ENCODE results near the gene STK11IP.

The STK11IP gene

DNA sequence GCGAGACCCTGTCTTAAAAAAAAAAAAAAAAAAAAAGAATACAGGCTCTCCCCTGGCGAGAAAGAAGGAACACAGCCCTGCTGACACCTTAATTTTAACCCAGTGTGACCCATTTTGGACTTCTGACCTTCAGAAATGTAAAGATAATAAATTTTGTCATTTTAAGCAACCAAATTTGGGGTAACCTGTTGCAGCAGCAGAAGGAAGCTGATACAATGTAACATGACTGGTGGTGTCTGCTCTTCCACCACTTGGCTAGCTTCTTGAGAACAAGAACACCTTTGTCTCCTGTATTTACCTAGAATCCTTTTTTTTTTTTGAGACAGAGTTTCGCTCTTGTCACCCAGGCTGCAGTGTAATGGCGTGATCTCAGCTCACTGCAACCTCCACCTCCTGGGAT, 6.6 kb upstream of the STK11IP start:
- DNase-seq = no peak

GRCh38 chr2:219592736-219593135, 4.9 kb upstream of the STK11IP start:
- DNase-seq = no peak

- DNase-seq = no peak
These were observed 4.5 kb upstream of the STK11IP start for GRCh38 chr2:219593154-219593553.

GRCh38 chr2:219595256-219595655, 2.4 kb upstream of the STK11IP start:
- DNase-seq = no peak

DNA sequence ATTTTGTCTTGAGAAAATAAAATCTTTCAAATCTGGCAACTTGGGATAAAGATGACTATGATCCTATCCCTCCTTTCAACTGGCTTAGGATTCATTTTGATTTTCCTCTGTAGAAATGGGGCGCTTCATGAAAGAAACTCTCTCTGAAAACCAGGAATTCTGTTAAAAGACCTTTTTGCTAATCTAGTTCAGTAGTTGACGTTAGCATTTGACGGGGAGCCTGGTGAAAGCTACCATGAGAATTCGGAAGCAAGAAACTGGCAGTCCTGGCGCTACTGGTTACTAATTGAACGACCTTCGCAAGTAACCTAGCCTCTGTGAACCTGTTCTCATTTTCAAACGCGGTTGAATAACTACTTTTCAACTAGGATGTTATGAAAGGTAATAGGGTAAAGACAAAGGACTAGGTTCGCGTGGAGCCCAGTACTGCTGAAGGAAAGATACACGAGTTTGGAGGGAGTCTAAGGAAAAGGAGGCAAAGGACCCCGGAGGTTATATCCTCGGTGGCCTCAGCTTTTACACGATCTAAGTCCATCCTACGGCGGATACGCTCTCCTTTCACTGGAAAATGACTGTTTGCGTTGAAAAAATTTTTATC, 604 bp upstream of the STK11IP start:
- no peak for DNase-seq

GRCh38 chr2:219598308-219599078, 836 bp downstream of the STK11IP start:
- no peak for DNase-seq

DNA sequence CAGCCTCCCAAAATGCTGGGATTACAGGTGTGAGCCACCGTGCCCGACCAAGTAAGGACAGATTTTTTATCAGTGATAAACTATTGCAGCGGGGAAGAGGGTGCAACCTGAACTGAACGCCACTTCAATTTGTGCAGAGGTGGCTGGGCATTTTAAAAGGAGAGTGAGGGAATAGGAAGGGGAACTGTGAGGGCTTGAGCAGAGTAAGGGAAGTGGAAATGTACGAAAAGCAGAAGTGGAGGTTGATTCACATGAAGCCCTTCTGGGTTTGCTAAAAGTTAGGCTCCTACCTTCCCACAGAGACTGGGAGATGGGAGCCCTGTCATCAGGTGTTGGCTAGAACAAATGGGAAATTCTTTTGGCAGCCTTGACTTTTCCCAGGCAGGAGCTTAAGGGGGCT, 6.1 kb downstream of the STK11IP start:
- no peak for DNase-seq

- no peak for DNase-seq
These were observed 7.9 kb downstream of the STK11IP start for GRCh38 chr2:219605607-219605954.

DNA sequence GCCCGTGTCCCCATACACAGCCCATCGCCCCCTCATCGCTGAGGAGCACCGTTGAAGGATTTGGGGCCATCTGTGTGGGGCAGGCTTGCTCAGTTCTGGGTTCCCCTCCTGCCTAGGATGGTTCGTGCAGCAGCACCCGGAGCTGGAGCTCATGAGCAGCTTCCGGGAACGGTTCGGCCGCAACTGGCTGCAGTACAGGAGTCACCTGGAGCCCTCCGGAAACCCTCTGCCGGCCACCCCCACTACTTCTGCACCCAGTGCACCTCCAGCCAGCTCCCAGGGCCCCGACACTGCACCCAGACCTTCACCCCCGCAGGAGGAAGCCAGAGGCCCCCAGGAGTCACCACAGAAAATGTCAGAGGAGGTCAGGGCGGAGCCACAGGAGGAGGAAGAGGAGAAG, 10.3 kb downstream of the STK11IP start:
- DNase-seq = no peak

DNA sequence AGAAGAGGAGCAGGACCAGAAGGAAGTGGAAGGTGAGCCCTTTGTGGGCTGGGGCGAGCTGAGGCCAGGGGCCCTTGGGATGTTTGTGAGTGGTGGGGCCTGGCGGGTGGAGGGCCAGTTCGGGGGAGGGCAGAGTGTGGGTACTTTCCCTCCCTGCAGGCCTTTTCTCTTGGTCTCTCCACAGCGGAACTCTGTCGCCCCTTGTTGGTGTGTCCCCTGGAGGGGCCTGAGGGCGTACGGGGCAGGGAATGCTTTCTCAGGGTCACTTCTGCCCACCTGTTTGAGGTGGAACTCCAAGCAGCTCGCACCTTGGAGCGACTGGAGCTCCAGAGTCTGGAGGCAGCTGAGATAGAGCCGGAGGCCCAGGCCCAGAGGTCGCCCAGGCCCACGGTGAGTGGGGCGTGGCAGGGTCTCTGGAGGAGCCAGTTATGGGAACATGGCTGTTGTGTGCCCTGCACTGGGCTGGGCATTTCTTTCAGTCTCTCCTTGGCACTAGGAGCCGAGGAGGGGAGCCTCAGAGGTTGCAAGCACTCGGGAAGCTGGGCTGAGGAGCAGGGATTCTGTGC, 10.8 kb downstream of the STK11IP start:
- no peak for DNase-seq

- no peak for DNase-seq
These were observed 11.6 kb downstream of the STK11IP start for GRCh38 chr2:219609149-219609750.

GRCh38 chr2:219611306-219611705, 13.6 kb downstream of the STK11IP start:
- no peak for DNase-seq

DNA sequence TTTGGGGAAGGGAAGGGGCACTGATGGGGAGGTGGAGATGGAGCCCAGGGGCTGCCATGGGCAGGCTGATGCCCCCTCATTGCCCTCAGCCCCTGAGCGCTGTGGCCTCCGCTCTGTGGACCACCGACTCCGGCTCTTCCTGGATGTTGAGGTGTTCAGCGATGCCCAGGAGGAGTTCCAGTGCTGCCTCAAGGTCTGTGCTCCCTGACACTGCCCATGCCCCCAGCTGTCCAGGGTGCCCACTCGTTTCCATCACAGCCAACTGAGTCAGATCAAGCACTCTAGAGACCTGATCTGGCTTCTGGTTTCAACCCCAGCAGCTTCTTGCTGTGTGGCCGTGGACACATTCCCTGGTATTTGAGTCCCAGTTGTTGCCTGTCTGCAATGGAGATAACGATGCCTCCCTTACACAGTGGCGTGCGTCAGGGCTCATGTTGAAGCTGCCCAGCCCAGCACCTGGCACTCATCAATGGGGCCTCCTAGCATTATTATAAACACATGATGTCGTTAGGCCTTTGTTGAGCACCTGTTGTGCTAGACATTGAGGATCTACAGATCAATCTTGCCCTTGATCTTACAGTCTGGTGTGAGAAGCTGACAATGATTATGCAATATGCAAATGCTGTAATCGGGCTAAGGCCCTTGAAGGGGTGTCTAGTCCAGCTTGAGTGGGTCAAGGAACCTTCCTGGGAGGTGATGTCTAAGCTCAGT, 14.4 kb downstream of the STK11IP start:
- no peak for DNase-seq

- no peak for DNase-seq
These were observed 15.1 kb downstream of the STK11IP start for GRCh38 chr2:219612577-219613286.

DNA sequence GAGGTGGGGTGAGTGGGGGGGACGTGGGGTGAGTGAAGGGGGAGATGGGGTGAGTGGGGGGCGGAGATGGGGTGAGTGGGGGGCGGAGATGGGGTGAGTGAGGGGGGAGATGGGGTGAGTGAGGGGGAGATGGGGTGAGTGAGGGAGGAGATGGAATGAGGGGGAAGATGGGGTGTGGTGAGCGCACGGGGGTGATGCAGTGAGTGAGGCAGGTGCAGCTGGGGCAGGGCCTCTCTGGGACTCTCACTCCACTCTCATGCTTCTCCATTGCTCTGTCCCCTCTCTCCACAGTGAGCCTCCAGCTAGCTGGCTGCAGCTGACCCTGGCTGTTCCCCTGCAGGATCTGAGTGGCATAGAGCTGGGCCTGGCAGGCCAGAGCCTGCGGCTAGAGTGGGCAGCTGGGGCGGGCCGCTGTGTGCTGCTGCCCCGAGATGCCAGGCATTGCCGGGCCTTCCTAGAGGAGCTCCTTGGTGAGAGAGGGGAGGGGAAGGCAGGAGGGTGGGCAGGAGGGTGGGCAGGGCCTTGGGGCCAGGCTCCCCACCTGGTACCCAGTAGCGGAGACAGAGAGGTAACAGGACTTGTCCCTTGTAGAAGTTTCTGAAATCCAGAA, 15.9 kb downstream of the STK11IP start:
- DNase-seq = no peak

DNA sequence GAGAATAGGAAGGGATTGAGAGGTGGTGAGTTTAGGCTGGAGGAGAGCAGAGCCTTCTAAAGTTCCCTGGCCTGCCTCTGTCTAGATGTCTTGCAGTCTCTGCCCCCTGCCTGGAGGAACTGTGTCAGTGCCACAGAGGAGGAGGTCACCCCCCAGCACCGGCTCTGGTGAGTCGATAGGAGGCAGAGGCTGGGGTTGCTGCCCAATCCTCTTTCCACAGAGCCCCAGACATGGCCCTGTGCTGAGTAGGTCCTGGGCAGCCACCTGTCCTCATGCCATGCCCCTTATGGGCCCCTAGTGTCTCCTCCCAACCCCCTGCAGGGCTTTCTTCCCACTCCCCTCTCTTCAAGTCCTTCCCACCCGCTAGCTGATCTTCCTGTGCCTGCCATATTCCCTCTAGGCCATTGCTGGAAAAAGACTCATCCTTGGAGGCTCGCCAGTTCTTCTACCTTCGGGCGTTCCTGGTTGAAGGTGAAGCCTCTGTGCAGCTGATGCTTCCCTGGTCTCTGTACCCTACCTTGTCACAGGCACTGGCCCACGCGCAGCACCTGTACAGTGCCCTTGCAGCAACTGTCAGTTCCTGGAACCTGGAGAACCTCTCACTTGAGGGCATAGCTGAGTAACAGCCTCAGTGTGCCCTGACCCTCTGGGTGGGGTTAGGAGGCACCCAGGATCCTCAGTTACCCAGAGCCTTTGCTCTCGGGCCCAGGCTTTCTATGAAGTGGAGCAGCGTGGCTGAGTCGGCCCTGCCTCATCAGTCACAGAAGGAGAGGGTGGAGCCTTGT, 16.6 kb downstream of the STK11IP start:
- no peak for DNase-seq

- no peak for DNase-seq
These were observed 17.4 kb downstream of the STK11IP start for GRCh38 chr2:219615036-219615435.

DNA sequence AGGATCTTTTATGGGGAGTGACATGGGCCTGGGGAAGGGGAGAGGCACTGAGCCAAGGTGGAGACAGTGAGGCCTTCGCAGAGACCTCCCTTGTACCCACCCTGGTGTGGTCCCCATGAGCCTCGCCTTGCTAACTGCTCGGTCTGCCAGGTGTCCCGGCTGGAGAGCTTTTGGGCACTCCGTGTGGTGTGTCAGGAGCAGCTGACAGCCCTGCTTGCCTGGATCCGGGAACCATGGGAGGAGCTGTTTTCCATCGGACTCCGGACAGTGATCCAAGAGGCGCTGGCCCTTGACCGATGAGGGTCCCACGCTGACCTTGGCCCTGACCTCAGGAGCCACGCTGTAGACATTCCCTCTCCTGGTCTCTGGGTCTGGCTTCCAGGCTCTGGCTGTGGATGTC, 18.2 kb downstream of the STK11IP start:
- no peak for DNase-seq

- no peak for DNase-seq
These were observed 18.9 kb downstream of the STK11IP start for GRCh38 chr2:219616550-219616949.

DNA sequence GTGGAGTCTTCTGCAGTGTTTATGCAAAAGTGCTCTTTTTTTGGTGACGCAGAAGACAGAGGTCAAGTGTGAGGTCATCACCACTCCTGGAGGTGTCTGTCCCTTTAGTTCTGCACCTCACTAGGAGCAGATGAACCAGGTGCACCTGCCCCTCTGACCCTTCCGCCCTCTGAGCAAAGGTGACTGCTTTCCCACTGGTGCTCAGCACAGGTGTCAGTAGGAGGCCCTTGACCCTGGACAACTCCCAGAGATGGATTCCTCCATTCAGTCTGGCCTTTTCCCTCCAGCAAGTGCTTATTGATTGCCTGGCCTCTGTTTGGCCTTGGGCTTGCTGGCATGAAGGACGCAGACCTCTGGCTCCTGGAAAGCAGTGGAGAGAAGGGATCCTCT, 21.1 kb downstream of the STK11IP start:
- no peak for DNase-seq

GRCh38 chr2:219619235-219619634, 21.6 kb downstream of the STK11IP start:
- DNase-seq = no peak

GRCh38 chr2:219620546-219620945, 22.9 kb downstream of the STK11IP start:
- no peak for DNase-seq

Data from activated CD8-positive, alpha-beta memory T cell treated with anti-CD3 and anti-CD28 coated beads, Interleukin-2, amount 50 U/mL, for 48 hours (primary cell).